Activated naive CD4-positive, alpha-beta T cell treated with anti-CD3 and anti-CD28 coated beads, Interleukin-2, amount 50 U/mL, for 16 hours (primary cell): Measurements from ENCODE around the gene TTC21A.
"Not testable (repeated sequence)": the region's sequence is repeated elsewhere in the genome, so short reads cannot be mapped to it uniquely, and the experiment has no call there.

Experiments used
- DNase-seq: peaks from one replicate; pipeline ENCODE4 v3.0.0-alpha.2; 2020

TTC21A gene

GRCh38 chr3:39107388-39108199 is at the start of gene TTC21A, which contains the start of gene GORASP1:
TTC21A (plus strand) TSS chr3:39107680; CDS start chr3:39107838, 158 bp downstream.
GORASP1 (minus strand) TSS chr3:39107627; CDS start chr3:39107541, 86 bp downstream.
- peak; percentile 62 for DNase-seq

DNA sequence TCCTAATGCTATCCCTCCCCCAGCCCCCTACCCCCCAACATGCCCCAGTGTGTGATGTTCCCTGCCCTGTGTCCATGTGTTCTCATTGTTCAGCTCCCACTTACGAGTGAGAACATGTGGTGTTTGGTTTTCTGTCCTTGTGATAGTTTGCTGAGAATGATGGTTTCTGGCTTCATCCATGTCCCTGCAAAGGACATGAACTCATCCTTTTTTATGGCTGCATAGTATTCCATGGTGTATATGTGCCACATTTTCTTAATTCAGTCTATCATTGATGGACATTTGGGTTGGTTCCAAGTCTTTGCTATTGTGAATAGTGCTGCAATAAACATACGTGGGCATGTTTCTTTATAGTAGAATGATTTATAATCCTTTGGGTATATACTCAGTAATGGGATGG is 46.3 kb upstream of the TTC21A start:
- DNase-seq = not testable (repeated sequence)

GRCh38 chr3:39062180-39062579 is 45.3 kb upstream of the TTC21A start:
- DNase-seq = no peak

DNA sequence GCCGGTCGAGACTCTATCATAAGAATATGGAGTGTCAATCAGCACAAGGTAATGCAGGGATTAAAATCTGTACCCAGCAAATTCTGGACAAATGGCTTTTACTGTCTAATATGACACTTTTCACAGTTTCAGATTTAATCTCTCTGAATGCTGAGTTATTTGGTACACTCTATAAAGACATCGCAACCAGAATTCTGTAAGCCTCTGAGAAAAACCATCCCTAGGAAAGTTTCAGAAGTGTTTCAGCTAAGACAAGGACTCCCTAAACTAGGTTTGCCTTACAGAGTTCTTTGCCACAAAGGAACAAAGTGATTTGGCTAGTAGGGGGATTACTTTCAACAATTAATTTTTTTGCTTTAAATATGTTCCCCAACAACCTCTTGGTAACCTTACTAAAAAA is 44.3 kb upstream of the TTC21A start:
- DNase-seq = no peak

GRCh38 chr3:39064646-39065045 is 42.8 kb upstream of the TTC21A start:
- DNase-seq = no peak

GRCh38 chr3:39065197-39065596 is 42.3 kb upstream of the TTC21A start:
- peak; percentile 12 for DNase-seq

DNA sequence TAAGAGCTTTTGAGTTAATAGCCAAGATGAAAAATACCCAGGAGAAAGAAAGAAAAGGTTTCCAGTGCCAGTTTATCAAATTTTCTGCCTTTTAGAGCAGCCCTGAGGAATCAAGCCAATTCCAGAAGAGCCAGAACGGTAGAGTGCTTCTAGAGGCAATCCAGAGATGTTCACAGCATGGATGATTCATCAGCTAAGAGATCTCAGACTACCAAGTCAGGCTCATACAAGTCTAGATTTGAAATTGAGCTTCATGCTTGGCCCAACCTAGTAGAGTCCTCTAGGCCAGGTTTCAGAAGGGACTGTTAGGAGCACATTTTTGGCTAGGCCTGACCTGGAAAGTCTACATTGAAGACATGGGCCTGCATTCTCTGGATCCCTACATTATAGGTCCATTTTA is 40.2 kb upstream of the TTC21A start:
- DNase-seq = no peak

DNA sequence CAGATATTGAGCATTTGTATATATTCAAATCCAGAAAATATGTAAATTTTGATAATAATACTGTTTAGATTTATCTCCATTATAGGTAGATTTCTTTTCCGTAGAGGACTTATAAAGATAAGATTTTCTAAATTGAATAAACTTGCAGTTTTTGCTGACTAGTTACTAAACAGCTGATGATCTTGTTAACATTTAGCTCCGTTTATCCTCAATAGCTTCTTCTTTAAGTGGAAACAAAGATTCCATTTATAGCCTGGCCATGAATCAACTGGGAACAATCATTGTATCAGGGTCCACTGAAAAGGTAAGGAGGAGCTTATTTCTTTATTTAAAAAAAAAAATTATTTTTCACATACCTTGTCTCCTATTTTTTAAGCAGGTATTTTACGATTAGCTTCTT is 38.9 kb upstream of the TTC21A start:
- DNase-seq = no peak

DNA sequence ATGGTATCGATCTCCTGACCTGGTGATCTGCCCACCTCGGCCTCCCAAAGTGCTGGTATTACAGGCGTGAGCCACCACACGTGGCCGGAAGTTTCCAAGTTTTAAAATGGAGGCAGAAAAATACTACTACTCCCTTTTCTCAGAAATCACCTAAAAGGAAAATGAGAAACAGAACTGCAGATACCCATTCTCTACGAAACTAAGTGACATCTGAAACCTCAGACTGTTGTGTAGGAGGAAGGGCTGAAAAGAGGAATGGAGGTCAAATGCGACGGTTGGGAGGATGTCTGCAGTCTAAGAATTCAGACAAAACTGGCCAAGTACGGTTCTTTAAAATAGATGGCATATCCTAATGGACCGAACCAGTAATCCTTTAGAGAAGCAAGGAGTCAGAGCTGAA is 31.6 kb upstream of the TTC21A start:
- DNase-seq = no peak

DNA sequence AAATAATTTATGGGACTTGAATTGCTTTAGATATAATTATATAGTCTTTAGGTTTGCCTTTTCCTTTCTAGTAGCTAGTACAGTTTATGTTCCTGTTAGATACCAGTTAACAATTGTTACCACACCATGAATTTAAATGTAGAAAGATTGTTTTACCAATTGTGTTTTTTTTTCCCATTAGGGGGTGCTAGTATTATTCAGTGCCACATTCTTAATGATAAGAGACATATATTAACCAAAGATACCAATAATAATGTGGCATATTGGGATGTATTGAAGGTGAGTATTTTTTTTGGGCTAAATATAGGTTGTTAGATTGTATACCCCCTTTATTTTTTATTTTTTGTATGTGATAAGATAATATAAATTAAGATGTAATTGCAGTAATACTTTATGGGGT is 27.9 kb upstream of the TTC21A start:
- no peak for DNase-seq

DNA sequence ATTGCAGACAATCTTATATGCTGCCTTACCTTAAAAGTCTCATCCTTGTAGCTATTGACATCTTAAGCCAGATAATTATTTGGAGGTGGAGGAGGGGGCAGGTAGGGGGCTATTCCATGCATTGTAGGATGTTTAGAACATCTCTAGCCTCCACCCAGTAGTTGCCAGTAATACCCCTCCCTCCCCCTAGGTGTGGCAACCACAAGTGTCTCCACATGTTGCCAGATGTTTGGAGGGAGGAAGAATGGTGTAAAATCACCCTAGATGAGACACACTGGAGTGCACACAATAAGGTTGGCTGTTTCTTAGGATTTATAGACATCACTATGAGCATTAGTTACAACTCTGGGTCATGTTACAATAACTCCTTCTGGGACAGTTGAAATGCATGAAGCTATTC is 27.5 kb upstream of the TTC21A start:
- no peak for DNase-seq

DNA sequence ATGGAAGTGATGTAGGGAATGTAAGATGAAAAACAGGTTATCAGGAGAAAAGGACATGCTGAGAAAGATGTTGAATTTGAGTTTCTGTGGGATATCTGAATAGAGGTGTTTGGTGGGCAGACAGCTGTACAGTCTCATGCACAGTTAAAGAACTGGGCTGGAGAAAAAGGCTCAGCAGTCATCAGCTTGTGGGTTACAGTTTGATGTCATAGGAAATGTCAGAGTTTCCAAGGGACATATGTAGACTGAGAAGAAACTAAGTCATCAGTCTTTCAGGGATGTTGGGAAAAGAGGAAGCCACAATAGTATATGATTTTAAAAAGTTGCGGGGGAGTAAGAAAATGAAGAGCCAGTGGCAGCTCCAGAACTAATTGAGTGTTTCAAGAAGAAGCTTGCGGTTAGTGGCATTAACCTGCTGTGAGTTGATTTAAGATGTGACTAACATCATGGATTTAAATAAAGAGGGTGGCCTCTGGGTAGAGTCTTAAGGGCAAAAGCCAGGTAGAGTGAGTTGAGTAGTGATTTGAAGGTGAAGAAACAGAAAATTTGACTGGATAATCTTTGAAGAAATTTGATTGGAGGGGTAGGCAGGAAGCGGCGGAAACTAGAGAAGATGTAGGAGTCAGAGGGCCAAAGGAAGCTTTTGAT is 24.7 kb upstream of the TTC21A start:
- DNase-seq = no peak

GRCh38 chr3:39086144-39086543 is 21.3 kb upstream of the TTC21A start:
- DNase-seq = no peak

DNA sequence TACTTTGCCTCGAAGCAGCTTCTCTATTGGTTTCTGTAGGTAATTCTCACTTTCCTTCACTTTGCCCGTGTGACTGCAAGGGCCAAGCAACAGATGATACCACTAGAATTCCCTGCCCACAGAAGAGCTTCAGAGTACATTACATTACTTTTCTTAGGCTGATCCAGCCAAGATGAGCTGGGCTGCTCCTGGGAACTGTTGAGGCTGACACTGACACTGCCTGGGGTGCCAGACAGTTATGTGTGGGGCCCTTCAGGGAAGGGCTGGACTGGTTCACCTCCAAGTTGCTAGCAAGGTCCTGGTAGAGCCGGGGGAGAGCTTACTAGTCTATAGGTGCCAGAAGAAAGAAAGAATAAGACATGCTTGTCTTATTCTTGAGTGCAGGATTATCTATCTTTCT is 19.0 kb upstream of the TTC21A start:
- DNase-seq = no peak

- no peak for DNase-seq
These were observed 18.6 kb upstream of the TTC21A start for GRCh38 chr3:39088889-39089288.

GRCh38 chr3:39090922-39091321 is 16.6 kb upstream of the TTC21A start:
- DNase-seq = no peak

DNA sequence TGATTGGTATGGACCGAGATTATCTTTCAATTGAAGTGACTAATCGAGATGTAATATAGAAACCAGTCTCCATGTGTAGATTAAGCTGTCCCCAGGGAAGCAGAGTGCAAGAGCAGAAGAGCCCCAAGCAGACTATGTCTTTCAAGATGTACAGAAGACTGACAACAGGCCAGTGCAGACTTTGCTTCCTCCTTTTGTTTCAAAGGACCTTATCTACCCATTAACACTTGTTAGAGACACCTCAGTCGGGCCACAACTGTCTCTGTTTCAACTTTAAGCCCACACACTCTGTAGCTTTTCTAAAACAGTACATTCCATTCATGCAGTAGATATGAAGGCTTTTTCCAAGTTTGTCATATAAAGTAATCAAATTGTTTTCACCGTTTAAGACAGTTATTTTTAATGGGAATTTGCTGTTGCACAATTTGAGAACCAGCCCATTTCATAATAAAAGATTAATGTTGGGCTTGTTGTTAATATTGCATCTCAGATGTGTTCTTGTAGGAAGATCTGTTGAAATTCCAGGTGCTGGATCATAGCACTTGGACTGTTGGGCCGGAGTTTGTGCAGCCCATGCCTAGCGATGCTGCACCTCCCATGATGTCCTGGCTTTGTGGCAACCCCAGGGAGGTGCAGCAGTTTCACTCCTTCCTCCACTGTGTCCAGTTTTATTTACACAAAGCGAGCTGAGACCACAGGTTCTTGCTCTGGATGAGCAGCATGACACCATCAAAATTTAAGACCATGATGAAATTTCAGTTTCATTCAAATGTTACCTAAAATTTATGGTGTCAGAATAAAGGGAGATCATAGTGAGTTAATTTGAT is 12.4 kb upstream of the TTC21A start:
- no peak for DNase-seq

DNA sequence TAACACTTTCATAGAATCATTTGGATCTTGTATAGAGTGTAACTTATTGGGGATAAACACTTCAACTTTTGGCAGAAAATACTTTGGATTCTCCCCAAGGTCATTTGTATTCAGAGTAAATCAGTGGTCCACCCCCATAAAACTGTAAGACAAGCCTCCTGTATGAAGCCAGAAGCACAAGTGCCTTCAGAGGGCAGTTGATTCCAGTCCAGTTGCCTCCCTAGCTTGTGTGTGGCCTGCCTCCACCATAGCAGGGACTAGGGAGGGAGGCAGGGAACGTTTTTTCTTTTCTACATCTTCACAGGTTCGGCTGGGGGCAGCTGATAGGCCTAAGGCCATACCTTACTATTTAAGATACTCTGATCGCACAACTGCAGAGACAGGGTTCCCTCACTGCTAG is 11.7 kb upstream of the TTC21A start:
- no peak for DNase-seq

DNA sequence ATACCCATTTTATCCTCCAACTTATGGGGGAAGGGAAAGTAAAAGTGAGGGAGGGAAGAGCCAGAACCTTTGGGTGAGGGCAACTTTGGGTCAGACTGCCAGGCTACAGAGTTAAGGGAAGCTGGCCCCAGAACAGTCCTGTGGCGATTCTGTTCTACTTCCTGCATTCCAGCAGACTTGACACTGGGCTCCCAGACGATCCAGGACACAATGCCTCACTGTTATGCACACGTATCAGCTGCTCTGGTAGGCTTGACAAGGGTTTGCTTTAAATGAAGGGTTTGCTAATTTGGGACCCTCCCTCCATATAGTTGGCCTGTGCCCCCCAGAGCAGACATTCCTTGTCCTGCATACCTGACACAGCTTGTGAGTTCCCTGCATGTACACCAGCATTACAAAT is 10.7 kb upstream of the TTC21A start:
- no peak for DNase-seq

GRCh38 chr3:39097716-39098472 is 9.6 kb upstream of the TTC21A start:
- DNase-seq = no peak

DNA sequence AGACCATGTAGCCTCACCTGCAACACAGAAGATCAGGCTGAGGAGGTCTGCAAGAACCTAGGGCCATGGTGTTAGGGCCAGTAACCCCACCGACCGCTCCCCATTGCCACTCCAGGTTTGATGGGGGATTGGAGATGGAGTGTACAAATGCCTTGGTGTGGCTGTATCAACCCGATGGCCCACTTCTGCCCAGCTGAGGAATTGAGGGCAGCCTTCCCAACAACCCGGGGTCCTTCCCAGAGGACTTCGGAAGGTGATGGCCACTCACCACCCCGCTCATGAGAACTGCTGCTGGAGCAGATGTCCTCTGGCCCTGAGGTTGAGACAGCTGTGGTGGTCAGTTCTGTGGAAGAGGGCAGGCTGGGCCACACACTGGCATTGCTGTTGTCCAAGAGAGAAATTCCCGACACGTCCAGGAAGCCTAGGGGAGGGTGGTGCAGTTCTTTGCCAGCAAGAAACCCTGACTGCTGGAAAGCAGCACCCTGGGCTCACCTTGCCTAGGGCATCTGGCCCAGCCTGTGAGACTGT is 8.9 kb upstream of the TTC21A start:
- DNase-seq = no peak

GRCh38 chr3:39099242-39099641 is 8.2 kb upstream of the TTC21A start:
- DNase-seq = no peak
